SH-SY5Y (cell line): Measurements from ENCODE around the gene RAVER2.

ENCODE experiments used
- GATA2 ChIP-seq: IDR thresholded peaks from 2 replicates; pipeline ENCODE4 v1.6.1; 2011; ENCODE audit warnings: mild to moderate bottlenecking, low read depth, low read length
- GATA3 ChIP-seq: IDR thresholded peaks from 2 replicates; pipeline ENCODE4 v1.6.1; 2011; ENCODE audit warnings: low read depth, mild to moderate bottlenecking, low read length, moderate library complexity

GRCh38 chr1:64701071-64701470 lies 43.8 kb upstream of the RAVER2 start:
- TF ChIP-seq GATA2 (no peak), GATA3 (no peak)
